Breast epithelium (tissue), 4 donors: ENCODE measurements around the gene CDH4. TPM values are rescaled to one million over a fixed set of nuclear protein-coding genes. Genes with fewer than 3 reads are reported as not detected.

Experiments
- DNase-seq, 2 donors: peaks; one replicate each; pipeline ENCODE4 v3.0.0-alpha.2; 2019; ENCODE audit warnings: low spot score in 2 of 2
- H3K27ac ChIP-seq, 2 donors: fragments of 200-600 bp; sonication (generic) in 1 of 2; one replicate each; pipeline ENCODE4 v1.5.1; 2016 to 2019; ENCODE audit warnings: mild to moderate bottlenecking in 1 of 2
- H3K27me3 ChIP-seq, 2 donors: fragments of 200-600 bp; sonication (generic) in 1 of 2; one replicate each; pipeline versions ENCODE4 v1.5.1 to v1.6.0; 2017 to 2019; ENCODE audit warnings: control low read depth in 1 of 2, mild to moderate bottlenecking in 1 of 2
- H3K36me3 ChIP-seq: fragments of 200-600 bp; one replicate; pipeline ENCODE4 v1.5.1; 2019
- H3K4me1 ChIP-seq, 2 donors: fragments of 200-600 bp; sonication (generic); one replicate each; pipeline ENCODE4 v1.5.1; 2016 to 2019; ENCODE audit warnings: control low read depth in 1 of 2
- H3K4me3 ChIP-seq, 3 donors: fragments of 200-600 bp; sonication (generic); 1 replicate in 2 of 3; 2 replicates in 1 of 3; pipeline ENCODE4 v1.5.1; 2016 to 2019; ENCODE audit warnings: mild to moderate bottlenecking in 3 of 3, moderate library complexity in 2 of 3
- H3K9me3 ChIP-seq, 2 donors: fragments of 200-600 bp; sonication (generic) in 1 of 2; one replicate each; pipeline ENCODE4 v1.5.1; 2016 to 2019; ENCODE audit warnings: control low read depth in 1 of 2
- POLR2A ChIP-seq: fragments of 450-650 bp; IDR thresholded peaks from one replicate; pipeline ENCODE4 v1.6.1; 2016; ENCODE audit warnings: antibody characterized with exemption, mild to moderate bottlenecking, moderate library complexity
- POLR2AphosphoS5 ChIP-seq, 3 donors: sonication (generic); formaldehyde crosslinking; IDR thresholded peaks; one replicate each; pipeline ENCODE4 v1.6.1; 2017; ENCODE audit warnings: antibody characterized with exemption in 3 of 3
- intact Hi-C: fragments of 100-400 bp; cut with DNase I; formaldehyde crosslinking; loops from one replicate; pipeline ENCODE4 v1.15.1; 2023; ENCODE audit warnings: low total_unique reads
- total RNA-seq, 3 donors: library from RNA; depleted of rRNA; stranded (reverse); fragments of >200 nt; gene quantifications; one replicate each; pipeline ENCODE4 v1.1.0, GENCODE V29; 2016
- TF ChIP-seq, protein P1 (sequence below), 3 donors: fragments of 450-650 bp; IDR thresholded peaks; one replicate each; pipeline ENCODE4 v1.5.1; 2016 to 2017; ENCODE audit warnings: antibody characterized with exemption in 3 of 3, mild to moderate bottlenecking in 3 of 3, moderate library complexity in 3 of 3

CDH4 gene
- total RNA-seq, 3 donors from 2014 or later: under 0.01 TPM; not detected in 2

DNA sequence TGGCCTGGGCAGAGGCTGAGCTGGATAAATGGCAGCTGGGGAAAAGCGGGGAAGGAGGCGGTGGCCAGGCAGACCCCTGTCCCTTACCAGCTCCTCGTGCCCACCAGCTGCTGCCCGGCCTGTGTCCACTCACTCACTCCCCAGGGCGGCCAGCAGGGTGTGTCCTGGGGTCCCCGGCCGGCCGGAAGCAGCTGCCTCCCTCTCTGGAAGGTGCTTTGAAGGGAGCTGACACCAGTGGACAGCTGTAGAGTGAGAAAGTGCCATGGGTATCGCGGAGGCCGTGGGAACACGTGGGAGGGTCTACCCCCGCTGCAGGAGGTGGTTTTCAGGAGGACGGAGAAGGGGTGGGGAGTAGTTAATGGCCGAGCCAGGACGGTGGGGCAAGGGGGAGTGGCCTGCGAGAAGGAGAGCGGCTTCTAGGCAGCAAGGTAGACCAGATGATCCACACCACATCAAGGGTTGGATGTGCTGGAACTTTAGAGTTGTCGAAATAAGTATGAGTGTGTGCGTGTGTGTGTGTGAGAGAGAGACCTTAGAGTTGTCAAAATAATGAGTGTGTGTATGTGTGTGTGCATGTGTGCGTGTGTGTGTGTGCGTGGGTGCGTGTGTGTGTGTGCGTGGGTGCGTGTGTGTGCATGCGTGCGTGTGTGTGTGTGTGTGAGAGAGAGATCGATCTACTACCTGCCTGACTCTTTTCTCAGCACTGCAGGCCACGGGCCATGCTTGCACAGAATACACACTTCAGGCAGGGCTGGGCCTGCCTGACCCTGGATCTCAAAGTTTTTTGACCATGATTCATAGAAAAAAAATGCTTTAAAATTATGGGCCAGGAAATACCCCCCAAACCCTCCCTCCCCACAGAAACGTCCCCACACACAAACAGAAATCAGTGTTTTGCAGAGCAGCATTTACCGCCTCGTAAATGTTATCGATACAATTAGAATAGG lies 43.9 kb downstream of the CDH4 start:
- Histone ChIP-seq H3K27ac (no peak overlapping the region), H3K4me1 (no peaks in the 10 kb centered on the region), H3K36me3 (no peaks in the 10 kb centered on the region), H3K27me3 (no peaks in the 10 kb centered on the region), H3K4me3 (no peak overlapping the region), H3K9me3 (no peaks in the 10 kb centered on the region)
- DNase-seq: no peak
- intact Hi-C loops: no loop called here
- TF ChIP-seq POLR2A (no peak), POLR2AphosphoS5 (IDR thresholded peaks at IDR 0.05) (no peak)
- TF ChIP-seq, protein P1, sequence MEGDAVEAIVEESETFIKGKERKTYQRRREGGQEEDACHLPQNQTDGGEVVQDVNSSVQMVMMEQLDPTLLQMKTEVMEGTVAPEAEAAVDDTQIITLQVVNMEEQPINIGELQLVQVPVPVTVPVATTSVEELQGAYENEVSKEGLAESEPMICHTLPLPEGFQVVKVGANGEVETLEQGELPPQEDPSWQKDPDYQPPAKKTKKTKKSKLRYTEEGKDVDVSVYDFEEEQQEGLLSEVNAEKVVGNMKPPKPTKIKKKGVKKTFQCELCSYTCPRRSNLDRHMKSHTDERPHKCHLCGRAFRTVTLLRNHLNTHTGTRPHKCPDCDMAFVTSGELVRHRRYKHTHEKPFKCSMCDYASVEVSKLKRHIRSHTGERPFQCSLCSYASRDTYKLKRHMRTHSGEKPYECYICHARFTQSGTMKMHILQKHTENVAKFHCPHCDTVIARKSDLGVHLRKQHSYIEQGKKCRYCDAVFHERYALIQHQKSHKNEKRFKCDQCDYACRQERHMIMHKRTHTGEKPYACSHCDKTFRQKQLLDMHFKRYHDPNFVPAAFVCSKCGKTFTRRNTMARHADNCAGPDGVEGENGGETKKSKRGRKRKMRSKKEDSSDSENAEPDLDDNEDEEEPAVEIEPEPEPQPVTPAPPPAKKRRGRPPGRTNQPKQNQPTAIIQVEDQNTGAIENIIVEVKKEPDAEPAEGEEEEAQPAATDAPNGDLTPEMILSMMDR (IDR thresholded peaks at IDR 0.05): no peak

DNA sequence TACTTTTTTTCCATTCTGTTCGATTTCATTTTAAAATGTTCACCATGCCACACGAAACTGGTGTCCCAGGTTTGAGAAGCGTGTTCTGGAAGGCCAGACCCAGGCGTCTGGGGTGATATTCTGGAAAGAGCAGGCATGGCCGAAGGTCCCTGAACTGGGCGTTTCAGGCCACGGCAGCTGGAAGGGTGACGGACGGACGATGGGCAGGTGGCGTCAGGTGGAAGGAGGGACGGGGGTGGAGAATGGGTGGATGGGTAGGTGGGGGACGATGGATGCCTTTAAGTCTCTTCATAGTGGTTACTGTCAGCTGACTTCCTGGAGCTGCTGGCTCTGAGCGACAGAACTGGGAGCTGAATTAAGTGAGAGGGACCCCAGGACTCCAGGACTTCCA lies 44.6 kb downstream of the CDH4 start:
- H3K4me3 ChIP-seq: no peak overlapping the region
- H3K9me3 ChIP-seq: no peaks in the 10 kb centered on the region
- no peaks in the 10 kb centered on the region for H3K36me3 ChIP-seq
- TF ChIP-seq POLR2AphosphoS5 (IDR thresholded peaks at IDR 0.05) (no peak), POLR2A (no peak)
- TF ChIP-seq, protein P1 (IDR thresholded peaks at IDR 0.05): no peak
- intact Hi-C loops: no loop called here
- no peaks in the 10 kb centered on the region for H3K4me1 ChIP-seq
- no peaks in the 10 kb centered on the region for H3K27me3 ChIP-seq
- no peak for DNase-seq
- H3K27ac ChIP-seq: no peak overlapping the region

DNA sequence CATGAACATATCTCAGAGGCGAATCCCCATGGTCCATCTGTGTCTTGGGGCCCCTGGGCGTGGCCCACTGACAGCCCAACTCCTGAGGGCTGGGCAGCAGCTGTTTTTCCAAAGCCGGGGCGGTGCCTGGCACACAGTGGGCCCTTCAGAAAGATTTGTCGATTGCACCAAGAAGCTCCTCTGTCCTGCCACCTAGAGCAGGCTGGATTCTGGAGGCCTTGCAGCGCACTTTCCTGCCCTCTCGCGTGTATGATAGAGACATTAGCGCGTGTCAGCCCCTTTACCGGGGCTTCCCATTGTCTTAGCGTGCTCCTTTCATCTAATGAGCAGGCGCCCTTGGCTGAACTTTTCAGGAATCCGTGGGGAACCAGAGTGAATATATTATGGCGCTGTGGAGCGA lies 45.4 kb downstream of the CDH4 start:
- Histone ChIP-seq H3K4me1 (no peaks in the 10 kb centered on the region), H3K27ac (no peak overlapping the region), H3K4me3 (no peak overlapping the region), H3K36me3 (no peaks in the 10 kb centered on the region), H3K9me3 (no peaks in the 10 kb centered on the region), H3K27me3 (no peaks in the 10 kb centered on the region)
- no peak for DNase-seq
- TF ChIP-seq POLR2A: no peak
- TF ChIP-seq, protein P1 (IDR thresholded peaks at IDR 0.05): no peak
- no peak for TF ChIP-seq POLR2AphosphoS5 (IDR thresholded peaks at IDR 0.05)
- intact Hi-C loops: no loop called here

DNA sequence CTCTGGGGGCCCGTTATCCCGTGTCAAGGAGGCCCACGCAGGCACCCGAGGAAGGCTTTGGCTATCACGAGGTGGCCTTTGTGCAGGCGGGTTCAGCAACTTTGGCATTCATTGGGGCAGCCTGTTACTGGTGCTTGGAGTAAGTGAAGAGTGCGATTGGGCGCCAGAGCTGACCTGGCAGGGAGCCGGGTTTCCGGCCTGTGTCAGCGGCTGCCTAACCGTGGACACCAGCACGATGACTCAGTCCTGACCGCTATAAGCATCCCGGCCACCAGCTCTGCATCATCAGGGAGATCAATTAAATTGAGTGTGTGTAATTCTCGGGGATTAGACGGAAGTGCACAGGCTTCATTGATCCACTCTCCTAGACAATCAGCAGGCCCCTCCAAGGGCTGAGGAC lies 45.9 kb downstream of the CDH4 start:
- no peaks in the 10 kb centered on the region for H3K4me1 ChIP-seq
- no peak for DNase-seq
- no peaks in the 10 kb centered on the region for H3K9me3 ChIP-seq
- H3K27me3 ChIP-seq: no peaks in the 10 kb centered on the region
- intact Hi-C loops: no loop called here
- H3K36me3 ChIP-seq: no peaks in the 10 kb centered on the region
- TF ChIP-seq, protein P1 (IDR thresholded peaks at IDR 0.05): no peak
- no peak overlapping the region for H3K27ac ChIP-seq
- no peak overlapping the region for H3K4me3 ChIP-seq

DNA sequence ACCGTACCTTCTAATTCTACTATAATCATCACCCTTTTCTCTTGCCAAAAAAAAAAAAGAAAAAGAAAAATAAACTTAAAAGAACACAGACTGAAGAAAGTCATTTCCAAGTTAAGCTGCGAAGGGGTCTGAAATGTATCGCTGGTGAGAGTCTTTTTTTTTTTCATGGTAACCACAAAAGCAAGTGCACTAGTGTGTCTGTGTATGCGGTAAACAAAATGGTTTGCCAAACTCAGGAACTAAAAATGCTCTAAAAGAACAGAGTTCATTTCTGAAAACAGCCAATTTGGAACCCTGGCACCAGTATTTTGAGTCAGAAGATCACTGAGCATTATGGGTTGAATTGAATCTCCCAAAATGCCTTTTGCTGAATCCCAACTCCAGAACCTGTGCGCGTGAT lies 46.6 kb downstream of the CDH4 start:
- Histone ChIP-seq H3K36me3 (no peaks in the 10 kb centered on the region), H3K27me3 (no peaks in the 10 kb centered on the region), H3K9me3 (no peaks in the 10 kb centered on the region), H3K4me3 (no peak overlapping the region), H3K4me1 (no peaks in the 10 kb centered on the region), H3K27ac (no peak overlapping the region)
- TF ChIP-seq, protein P1 (IDR thresholded peaks at IDR 0.05): no peak
- TF ChIP-seq POLR2AphosphoS5 (IDR thresholded peaks at IDR 0.05) (no peak), POLR2A (no peak)
- intact Hi-C loops: no loop called here
- no peak for DNase-seq
